PFSK-1 (cell line): ENCODE measurements around the gene TLR10.

Experiments used
- FOXP2 ChIP-seq: optimal IDR thresholded peaks from 2 replicates; pipeline ENCODE3; 2011; ENCODE audit warnings: borderline replicate concordance, control low read depth, inconsistent platforms; ENCODE audit not compliant: insufficient read depth; ENCODE audit errors: extremely low read length, extremely low read depth
- POLR2AphosphoS5 ChIP-seq: IDR thresholded peaks from 2 replicates; pipeline ENCODE4 v1.6.1; 2012; ENCODE audit warnings: low read depth, mild to moderate bottlenecking, control low read depth, low read length, moderate library complexity
- REST ChIP-seq, 2 experiments: IDR thresholded peaks; 2 replicates each; pipeline versions ENCODE4 v1.6.1 to v1.8.0; 2011 to 2012; ENCODE audit warnings: low read depth in 2 of 2, low read length in 2 of 2, control low read depth in 1 of 2, inconsistent platforms in 1 of 2, mild to moderate bottlenecking in 1 of 2, moderate library complexity in 1 of 2; ENCODE audit not compliant: insufficient read depth in 1 of 2
- SIN3A ChIP-seq: IDR thresholded peaks from 2 replicates; pipeline ENCODE4 v1.6.1; 2012; ENCODE audit warnings: mild to moderate bottlenecking, low read length, moderate library complexity, borderline replicate concordance; ENCODE audit not compliant: insufficient read depth
- TAF1 ChIP-seq: IDR thresholded peaks from 2 replicates; pipeline ENCODE4 v1.6.1; 2012; ENCODE audit warnings: low read length, control low read depth, borderline replicate concordance; ENCODE audit not compliant: insufficient read depth

TLR10 gene

GRCh38 chr4:38752372-38752940 is 30.3 kb downstream of the TLR10 start:
- TF ChIP-seq SIN3A (no peak; the same call in 1 of the 2 replicates), TAF1 (no peak), REST (IDR thresholded peaks at IDR 0.05; ENCODE audit: insufficient read depth in 1 of 2, low read depth in 2 of 2, low read length in 2 of 2) (no peak), FOXP2 (no peak), POLR2AphosphoS5 (no peak; the same call in 1 of the 2 replicates)

GRCh38 chr4:38751341-38752010 is 31.3 kb downstream of the TLR10 start:
- TF ChIP-seq SIN3A (no peak), TAF1 (no peak), POLR2AphosphoS5 (no peak), FOXP2 (no peak), REST (IDR thresholded peaks at IDR 0.05; ENCODE audit: insufficient read depth in 1 of 2, low read depth in 2 of 2, low read length in 2 of 2) (no peak)

GRCh38 chr4:38749336-38749735 is 33.5 kb downstream of the TLR10 start:
- TF ChIP-seq POLR2AphosphoS5 (no peak), FOXP2 (no peak), REST (IDR thresholded peaks at IDR 0.05; ENCODE audit: insufficient read depth in 1 of 2, low read depth in 2 of 2, low read length in 2 of 2) (no peak), TAF1 (no peak), SIN3A (no peak)

GRCh38 chr4:38747629-38748028 is 35.2 kb downstream of the TLR10 start:
- TF ChIP-seq POLR2AphosphoS5 (no peak), TAF1 (no peak), SIN3A (no peak), FOXP2 (no peak), REST (IDR thresholded peaks at IDR 0.05; ENCODE audit: insufficient read depth in 1 of 2, low read depth in 2 of 2, low read length in 2 of 2) (no peak)

GRCh38 chr4:38745881-38746280 is 36.9 kb downstream of the TLR10 start:
- TF ChIP-seq FOXP2 (no peak), TAF1 (no peak), SIN3A (no peak), POLR2AphosphoS5 (no peak), REST (IDR thresholded peaks at IDR 0.05; ENCODE audit: insufficient read depth in 1 of 2, low read depth in 2 of 2, low read length in 2 of 2) (no peak)
